HEK293 (cell line): ENCODE data around the gene DOCK3.
"Not testable (repeated sequence)": the region's sequence is repeated elsewhere in the genome, so short reads cannot be mapped to it uniquely, and the experiment has no call there.

Source experiments
- CTCF ChIA-PET: fragments of 350-600 bp; formaldehyde crosslinking; extraction: SDS; loops from one replicate; lab custom pipeline; 2021; ENCODE audit warnings: antibody characterized with exemption; lab: Yijun Ruan, JAX
- POLR2A ChIA-PET: fragments of 300-600 bp; formaldehyde crosslinking; extraction: SDS; loops from one replicate; lab custom pipeline; 2020; ENCODE audit warnings: antibody characterized with exemption, inconsistent platforms; lab: Yijun Ruan, JAX
- H3K27ac ChIP-seq: fragments of 200-500 bp; sonication (Bioruptor generic); 2 replicates; pipeline ENCODE4 v1.5.1; 2014; ENCODE audit warnings: low read depth, low read length, control low read depth, inconsistent platforms; ENCODE audit errors: extremely low read depth
- H3K36me3 ChIP-seq, 2 experiments: fragments of 200-500 bp in 1 of 2; sonication (Bioruptor generic) in 1 of 2; 1 replicate in 1 of 2; 2 replicates in 1 of 2; pipeline ENCODE4 v1.5.1; 2014 to 2017; ENCODE audit warnings: inconsistent platforms in 2 of 2, low read length in 2 of 2; ENCODE audit not compliant: control insufficient read depth in 2 of 2, insufficient read depth in 1 of 2
- H3K4me1 ChIP-seq: fragments of 200-500 bp; sonication (Bioruptor generic); 2 replicates; pipeline ENCODE4 v1.5.1; 2014; ENCODE audit warnings: mild to moderate bottlenecking, low read length, inconsistent platforms; ENCODE audit not compliant: control insufficient read depth, insufficient read depth
- H3K4me3 ChIP-seq: 2 replicates; pipeline ENCODE4 v1.5.1; 2011; ENCODE audit warnings: low read depth, mild to moderate bottlenecking, control low read depth, low read length, moderate library complexity
- H3K9me3 ChIP-seq: fragments of 200-500 bp; sonication (Bioruptor generic); 2 replicates; pipeline ENCODE4 v1.5.1; 2014; ENCODE audit warnings: low read depth, low read length, inconsistent platforms; ENCODE audit not compliant: control insufficient read depth, insufficient read depth
- SALL2 ChIP-seq: fragments of 450-650 bp; formaldehyde crosslinking; IDR thresholded peaks from 2 replicates; pipeline ENCODE4 v1.5.0; 2017; ENCODE audit warnings: missing biosample characterization, mild to moderate bottlenecking, missing genetic modification characterization, borderline replicate concordance
- WT1 ChIP-seq: fragments of 450-650 bp; formaldehyde crosslinking; IDR thresholded peaks from 2 replicates; pipeline ENCODE4 v1.5.1; 2016; ENCODE audit warnings: missing biosample characterization, missing genetic modification characterization
- ZIC2 ChIP-seq: fragments of 450-650 bp; formaldehyde crosslinking; IDR thresholded peaks from 2 replicates; pipeline ENCODE4 v1.5.1; 2016; ENCODE audit warnings: missing biosample characterization, missing genetic modification characterization
- ZNF112 ChIP-seq: fragments of 450-650 bp; formaldehyde crosslinking; IDR thresholded peaks from 2 replicates; pipeline ENCODE4 v1.5.0; 2017; ENCODE audit warnings: missing biosample characterization, missing genetic modification characterization
- ZNF140 ChIP-seq: fragments of 450-650 bp; formaldehyde crosslinking; IDR thresholded peaks from 2 replicates; pipeline ENCODE4 v1.5.1; 2016; ENCODE audit warnings: missing biosample characterization, missing genetic modification characterization
- ZNF175 ChIP-seq: fragments of 450-650 bp; formaldehyde crosslinking; IDR thresholded peaks from 2 replicates; pipeline ENCODE4 v1.5.1; 2016; ENCODE audit warnings: missing biosample characterization, missing genetic modification characterization
- ZNF214 ChIP-seq: fragments of 450-650 bp; formaldehyde crosslinking; IDR thresholded peaks from 2 replicates; pipeline ENCODE4 v1.5.1; 2017; ENCODE audit warnings: missing biosample characterization, mild to moderate bottlenecking, missing genetic modification characterization, borderline replicate concordance
- ZNF23 ChIP-seq: fragments of 450-650 bp; formaldehyde crosslinking; IDR thresholded peaks from 2 replicates; pipeline ENCODE4 v1.5.1; 2016; ENCODE audit warnings: missing biosample characterization, missing genetic modification characterization, borderline replicate concordance
- ZNF302 ChIP-seq: fragments of 450-650 bp; formaldehyde crosslinking; IDR thresholded peaks from 2 replicates; pipeline ENCODE4 v1.5.1; 2016; ENCODE audit warnings: missing biosample characterization, missing genetic modification characterization, low read depth
- ZNF433 ChIP-seq: fragments of 450-650 bp; formaldehyde crosslinking; IDR thresholded peaks from 2 replicates; pipeline ENCODE4 v1.5.1; 2016; ENCODE audit warnings: missing biosample characterization, missing genetic modification characterization, low read depth
- ZNF558 ChIP-seq: fragments of 450-650 bp; formaldehyde crosslinking; IDR thresholded peaks from 2 replicates; pipeline ENCODE4 v1.5.1; 2016; ENCODE audit warnings: missing biosample characterization, missing genetic modification characterization
- TF ChIP-seq, protein P1 (sequence below): fragments of 450-650 bp; formaldehyde crosslinking; IDR thresholded peaks from 2 replicates; pipeline ENCODE4 v1.5.1; 2016; ENCODE audit warnings: missing biosample characterization, missing genetic modification characterization
- TF ChIP-seq, protein P2 (sequence below): fragments of 450-650 bp; formaldehyde crosslinking; IDR thresholded peaks from 2 replicates; pipeline ENCODE4 v1.5.1; 2016; ENCODE audit warnings: missing biosample characterization, missing genetic modification characterization
- TF ChIP-seq, protein P3 (sequence below): fragments of 450-650 bp; formaldehyde crosslinking; IDR thresholded peaks from 2 replicates; pipeline ENCODE4 v1.5.1; 2017; ENCODE audit warnings: missing biosample characterization, missing genetic modification characterization

Gene DOCK3

DNA sequence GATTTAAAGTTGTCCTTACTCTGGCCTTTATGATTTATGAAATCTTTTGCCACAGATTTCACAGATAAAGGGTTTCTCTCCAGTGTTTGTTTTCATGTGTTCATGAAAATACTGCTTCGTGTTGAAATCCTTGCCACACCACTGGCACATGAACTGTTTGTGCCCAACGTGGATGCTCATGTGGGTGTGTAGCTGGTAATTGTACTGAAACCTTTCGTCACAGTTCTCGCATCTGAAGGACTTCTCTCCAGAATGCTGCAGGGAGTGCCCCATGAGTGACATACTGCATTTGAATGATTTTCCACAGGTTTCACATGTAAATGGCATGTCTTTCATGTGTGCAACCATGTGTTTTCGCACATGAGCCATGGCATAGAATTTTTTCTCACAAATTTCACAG lies 111.9 kb downstream of the DOCK3 start:
- ChIA-PET POLR2A (no interaction called here), CTCF (no interaction called here)

DNA sequence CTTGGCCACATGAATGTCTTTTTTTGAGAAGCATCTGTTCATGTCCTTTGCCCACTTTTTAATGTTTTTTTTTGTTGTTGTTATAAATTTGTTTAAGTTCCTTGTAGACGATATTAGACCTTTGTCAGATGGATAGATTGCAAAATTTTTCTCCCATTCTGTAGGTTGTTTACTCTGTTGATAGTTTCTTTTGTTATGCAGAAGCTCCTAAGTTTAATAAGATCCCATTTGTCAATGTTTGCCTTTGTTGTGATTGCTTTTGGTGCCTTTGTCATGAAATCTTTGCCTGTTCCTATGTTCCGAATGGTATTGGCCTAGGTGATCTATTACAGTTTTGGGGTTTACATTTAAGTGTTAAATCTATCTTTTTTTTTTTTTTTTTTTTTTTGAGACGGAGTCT lies 116.2 kb downstream of the DOCK3 start:
- H3K9me3 ChIP-seq, H3K4me3 ChIP-seq, POLR2A ChIA-PET, H3K36me3 ChIP-seq, H3K4me1 ChIP-seq, CTCF ChIA-PET, H3K27ac ChIP-seq: not testable (repeated sequence)

More for the DNA sequence above, 111.9 kb downstream of the DOCK3 start:
- Histone ChIP-seq H3K4me1 (no peaks in the 10 kb centered on the region), H3K27ac (no peak overlapping the region), H3K9me3 (no peaks in the 10 kb centered on the region), H3K4me3 (no peak overlapping the region), H3K36me3 (no peaks in the 10 kb centered on the region; a peak in 1 of 3 replicates)
- TF ChIP-seq, protein P1, sequence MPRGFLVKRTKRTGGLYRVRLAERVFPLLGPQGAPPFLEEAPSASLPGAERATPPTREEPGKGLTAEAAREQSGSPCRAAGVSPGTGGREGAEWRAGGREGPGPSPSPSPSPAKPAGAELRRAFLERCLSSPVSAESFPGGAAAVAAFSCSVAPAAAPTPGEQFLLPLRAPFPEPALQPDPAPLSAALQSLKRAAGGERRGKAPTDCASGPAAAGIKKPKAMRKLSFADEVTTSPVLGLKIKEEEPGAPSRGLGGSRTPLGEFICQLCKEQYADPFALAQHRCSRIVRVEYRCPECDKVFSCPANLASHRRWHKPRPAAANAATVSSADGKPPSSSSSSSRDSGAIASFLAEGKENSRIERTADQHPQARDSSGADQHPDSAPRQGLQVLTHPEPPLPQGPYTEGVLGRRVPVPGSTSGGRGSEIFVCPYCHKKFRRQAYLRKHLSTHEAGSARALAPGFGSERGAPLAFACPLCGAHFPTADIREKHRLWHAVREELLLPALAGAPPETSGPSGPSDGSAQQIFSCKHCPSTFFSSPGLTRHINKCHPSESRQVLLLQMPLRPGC: no peak
- no peak for TF ChIP-seq SALL2 (tag by site-specific recombination)
- TF ChIP-seq ZIC2 (tag by site-specific recombination): no peak

DNA sequence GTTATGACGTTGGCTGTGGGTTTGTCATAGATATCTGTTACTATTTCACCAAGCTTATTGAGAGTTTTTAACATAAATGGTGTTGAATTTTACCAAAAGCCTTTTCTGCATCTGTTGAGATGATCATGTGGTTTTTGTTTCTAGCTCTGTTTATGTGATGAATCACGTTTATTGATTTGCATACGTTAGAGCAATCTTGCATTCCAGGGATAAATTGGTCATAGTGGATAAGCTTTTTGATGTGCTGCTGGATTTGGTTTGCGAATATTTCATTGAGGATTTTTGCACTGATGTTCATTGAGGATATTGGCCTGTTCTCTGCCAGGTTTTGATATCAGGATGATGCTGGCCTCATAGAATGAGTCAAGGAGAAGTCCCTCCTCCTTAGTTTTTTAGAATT lies 117.8 kb downstream of the DOCK3 start:
- CTCF ChIA-PET: interaction anchor here (0.6 to 0.9 kb wide), 2 partner anchors 11 to 177 kb away, joined by 3 to 4 read pairs; no protein-coding TSS in a partner anchor
- POLR2A ChIA-PET: no interaction called here
- TF ChIP-seq ZNF433 (tag by site-specific recombination): no peak
- no peak for TF ChIP-seq ZNF140 (tag by site-specific recombination)

DNA sequence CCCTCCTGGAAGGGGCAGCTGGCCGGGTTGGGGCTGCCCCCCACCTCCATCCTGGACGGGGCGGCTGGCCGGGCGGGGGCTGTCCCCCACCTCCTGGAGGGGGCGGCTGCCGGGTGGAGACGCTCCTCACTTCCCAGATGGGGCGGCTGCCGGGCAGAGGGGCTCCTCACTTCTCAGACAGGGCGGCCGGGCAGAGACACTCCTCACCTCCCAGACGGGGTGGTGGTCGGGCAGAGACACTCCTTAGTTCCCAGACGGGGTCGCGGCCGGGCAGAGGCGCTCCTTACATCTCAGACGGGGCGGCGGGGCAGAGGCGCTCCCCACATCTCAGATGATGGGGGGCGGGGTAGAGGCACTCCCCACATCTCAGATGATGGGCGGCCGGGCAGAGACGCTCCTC lies 129.1 kb downstream of the DOCK3 start:
- H3K36me3 ChIP-seq, H3K4me3 ChIP-seq, H3K4me1 ChIP-seq, POLR2A ChIA-PET, H3K27ac ChIP-seq, CTCF ChIA-PET, H3K9me3 ChIP-seq: not testable (repeated sequence)

More for the DNA sequence above, 117.8 kb downstream of the DOCK3 start:
- Histone ChIP-seq H3K4me3 (no peak overlapping the region), H3K27ac (no peak overlapping the region), H3K4me1 (no peaks in the 10 kb centered on the region), H3K9me3 (no peaks in the 10 kb centered on the region), H3K36me3 (no peaks in the 10 kb centered on the region)

DNA sequence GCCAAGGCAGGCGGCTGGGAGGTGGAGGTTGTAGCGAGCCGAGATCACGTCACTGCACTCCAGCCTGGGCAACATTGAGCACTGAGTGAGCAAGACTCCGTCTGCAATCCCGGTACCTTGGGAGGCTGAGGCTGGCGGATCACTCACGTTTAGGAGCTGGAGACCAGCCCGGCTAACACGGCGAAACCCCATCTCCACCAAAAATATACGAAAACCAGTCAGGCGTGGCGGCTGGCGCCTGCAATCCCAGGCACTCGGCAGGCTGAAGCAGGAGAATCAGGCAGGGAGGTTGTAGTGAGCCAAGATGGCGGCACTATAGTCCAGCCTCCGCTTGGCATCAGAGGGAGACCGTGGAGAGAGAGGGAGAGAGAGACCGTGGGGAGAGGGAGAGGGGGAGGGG lies 129.6 kb downstream of the DOCK3 start:
- H3K4me3 ChIP-seq, POLR2A ChIA-PET, H3K9me3 ChIP-seq, H3K27ac ChIP-seq, H3K4me1 ChIP-seq, CTCF ChIA-PET, H3K36me3 ChIP-seq: not testable (repeated sequence)

DNA sequence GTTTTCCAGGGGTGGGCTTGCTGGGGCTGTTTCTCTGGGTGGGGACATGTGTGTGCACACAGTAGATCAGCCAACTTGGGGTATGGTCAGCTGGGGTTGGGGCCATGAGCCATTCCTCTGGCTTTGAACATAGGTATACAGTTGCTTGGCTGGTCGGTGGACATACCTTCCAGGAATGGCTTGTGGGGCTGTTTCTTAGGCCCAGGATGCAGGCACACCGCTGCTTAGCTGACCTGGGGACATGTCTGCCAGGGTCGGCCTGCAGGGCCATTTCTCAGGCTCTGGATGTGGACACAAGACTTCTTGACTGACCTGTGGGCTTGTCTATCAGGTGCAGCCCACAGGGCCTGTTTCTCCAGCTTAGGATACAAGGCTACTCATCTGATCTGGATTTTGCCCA lies 130.6 kb downstream of the DOCK3 start:
- ChIA-PET CTCF (no interaction called here), POLR2A (no interaction called here)
- H3K27ac ChIP-seq: no peak overlapping the region
- H3K36me3 ChIP-seq: no peaks in the 10 kb centered on the region
- H3K9me3 ChIP-seq: no peaks in the 10 kb centered on the region
- no peak overlapping the region for H3K4me3 ChIP-seq
- H3K4me1 ChIP-seq: no peaks in the 10 kb centered on the region
- TF ChIP-seq ZNF214 (tag by site-specific recombination) (no peak), ZNF112 (tag by site-specific recombination) (no peak), WT1 (no peak), ZNF23 (tag by site-specific recombination) (no peak), ZNF175 (tag by site-specific recombination) (no peak), ZNF302 (tag by site-specific recombination) (no peak), ZNF558 (no peak)
- TF ChIP-seq, protein P2, sequence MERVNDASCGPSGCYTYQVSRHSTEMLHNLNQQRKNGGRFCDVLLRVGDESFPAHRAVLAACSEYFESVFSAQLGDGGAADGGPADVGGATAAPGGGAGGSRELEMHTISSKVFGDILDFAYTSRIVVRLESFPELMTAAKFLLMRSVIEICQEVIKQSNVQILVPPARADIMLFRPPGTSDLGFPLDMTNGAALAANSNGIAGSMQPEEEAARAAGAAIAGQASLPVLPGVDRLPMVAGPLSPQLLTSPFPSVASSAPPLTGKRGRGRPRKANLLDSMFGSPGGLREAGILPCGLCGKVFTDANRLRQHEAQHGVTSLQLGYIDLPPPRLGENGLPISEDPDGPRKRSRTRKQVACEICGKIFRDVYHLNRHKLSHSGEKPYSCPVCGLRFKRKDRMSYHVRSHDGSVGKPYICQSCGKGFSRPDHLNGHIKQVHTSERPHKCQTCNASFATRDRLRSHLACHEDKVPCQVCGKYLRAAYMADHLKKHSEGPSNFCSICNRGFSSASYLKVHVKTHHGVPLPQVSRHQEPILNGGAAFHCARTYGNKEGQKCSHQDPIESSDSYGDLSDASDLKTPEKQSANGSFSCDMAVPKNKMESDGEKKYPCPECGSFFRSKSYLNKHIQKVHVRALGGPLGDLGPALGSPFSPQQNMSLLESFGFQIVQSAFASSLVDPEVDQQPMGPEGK (tag by site-specific recombination): no peak
- TF ChIP-seq, protein P3, sequence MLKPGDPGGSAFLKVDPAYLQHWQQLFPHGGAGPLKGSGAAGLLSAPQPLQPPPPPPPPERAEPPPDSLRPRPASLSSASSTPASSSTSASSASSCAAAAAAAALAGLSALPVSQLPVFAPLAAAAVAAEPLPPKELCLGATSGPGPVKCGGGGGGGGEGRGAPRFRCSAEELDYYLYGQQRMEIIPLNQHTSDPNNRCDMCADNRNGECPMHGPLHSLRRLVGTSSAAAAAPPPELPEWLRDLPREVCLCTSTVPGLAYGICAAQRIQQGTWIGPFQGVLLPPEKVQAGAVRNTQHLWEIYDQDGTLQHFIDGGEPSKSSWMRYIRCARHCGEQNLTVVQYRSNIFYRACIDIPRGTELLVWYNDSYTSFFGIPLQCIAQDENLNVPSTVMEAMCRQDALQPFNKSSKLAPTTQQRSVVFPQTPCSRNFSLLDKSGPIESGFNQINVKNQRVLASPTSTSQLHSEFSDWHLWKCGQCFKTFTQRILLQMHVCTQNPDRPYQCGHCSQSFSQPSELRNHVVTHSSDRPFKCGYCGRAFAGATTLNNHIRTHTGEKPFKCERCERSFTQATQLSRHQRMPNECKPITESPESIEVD (tag by site-specific recombination): no peak
